NCI-H1105 treated with DMSO at 0.1 percent for 48 hours (cell line): ENCODE measurements around the gene S1PR2.
"Not testable (repeated sequence)": the region's sequence is repeated elsewhere in the genome, so short reads cannot be mapped to it uniquely, and the experiment has no call there.

Experiments
- DNase-seq: peaks from one replicate; lab custom pipeline; 2025; lab: John Stamatoyannopoulos, UW

Gene S1PR2

GRCh38 chr19:10252707-10253106 lies 21.6 kb upstream of the S1PR2 start:
- no peak for DNase-seq

GRCh38 chr19:10251792-10252694 lies 20.9 kb upstream of the S1PR2 start, which contains the start of gene MRPL4:
TSS of gene MRPL4 (plus strand) at chr19:10252214. CDS start at chr19:10252254, 40 bp downstream.
- DNase-seq, result peak; percentile 98

- no peak for DNase-seq
These were observed 15.4 kb upstream of the S1PR2 start for GRCh38 chr19:10246511-10246910.

DNA sequence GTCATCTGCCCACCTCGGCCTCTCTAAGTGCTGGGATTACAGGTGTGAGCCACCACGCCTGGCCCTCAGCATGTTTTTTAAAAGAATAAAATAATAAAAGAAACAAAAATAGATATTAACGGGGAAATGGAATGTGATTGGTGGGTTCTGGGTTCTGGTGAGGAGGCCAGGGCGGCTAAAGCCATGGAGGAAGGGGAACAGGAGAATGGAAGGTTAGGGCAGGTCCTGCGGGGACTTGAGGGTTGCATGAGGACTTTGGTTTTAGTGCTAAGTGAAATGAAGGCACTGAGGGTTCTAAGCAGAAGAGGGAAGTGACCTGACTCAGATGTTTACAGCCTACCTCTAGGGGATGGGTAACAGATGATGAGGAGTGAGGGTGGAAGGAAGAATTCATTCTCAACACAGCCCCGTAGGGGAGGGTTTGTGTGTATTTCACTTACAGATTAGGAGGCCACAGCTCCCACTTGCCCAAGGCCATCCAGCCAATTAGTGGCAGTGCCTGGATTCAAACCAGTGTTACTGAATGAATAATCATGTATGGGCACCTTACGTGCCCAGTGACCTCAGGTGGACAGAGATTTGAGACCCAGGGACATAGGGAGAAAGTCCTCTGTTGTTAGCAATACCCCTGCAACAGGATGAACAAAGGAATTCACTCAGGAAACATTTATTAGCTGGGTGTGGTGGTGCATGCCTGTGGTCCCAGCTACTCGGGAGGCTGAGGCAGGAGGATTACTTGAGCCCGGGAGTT lies 14.2 kb upstream of the S1PR2 start:
- no peak for DNase-seq

- no peak for DNase-seq
These were observed 12.5 kb upstream of the S1PR2 start for GRCh38 chr19:10243606-10244005.

- not testable (repeated sequence) for DNase-seq
These were observed 10.8 kb upstream of the S1PR2 start for GRCh38 chr19:10241826-10242449.

- DNase-seq, result peak; percentile 34
These were observed 7.1 kb upstream of the S1PR2 start for GRCh38 chr19:10238172-10238783.

DNA sequence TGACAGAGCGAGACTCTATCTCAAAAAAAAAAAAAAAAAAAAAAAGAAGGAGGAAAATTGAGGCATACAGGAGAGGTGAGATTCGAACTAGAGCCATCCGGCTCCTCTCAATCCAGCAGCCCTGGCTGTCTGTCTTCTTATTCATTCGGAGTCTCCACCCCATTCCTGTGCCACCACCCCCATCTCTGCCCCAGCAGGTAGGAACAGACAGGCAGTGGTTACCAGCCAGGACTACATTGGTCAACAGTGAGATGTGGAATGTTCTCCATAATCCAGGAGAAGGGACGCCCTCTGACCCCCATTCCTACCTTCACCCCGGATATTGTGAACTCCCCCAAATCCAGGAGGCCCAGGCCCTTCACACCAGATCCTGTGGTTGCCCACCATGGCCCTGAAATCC lies 6.6 kb upstream of the S1PR2 start:
- DNase-seq, result no peak

DNA sequence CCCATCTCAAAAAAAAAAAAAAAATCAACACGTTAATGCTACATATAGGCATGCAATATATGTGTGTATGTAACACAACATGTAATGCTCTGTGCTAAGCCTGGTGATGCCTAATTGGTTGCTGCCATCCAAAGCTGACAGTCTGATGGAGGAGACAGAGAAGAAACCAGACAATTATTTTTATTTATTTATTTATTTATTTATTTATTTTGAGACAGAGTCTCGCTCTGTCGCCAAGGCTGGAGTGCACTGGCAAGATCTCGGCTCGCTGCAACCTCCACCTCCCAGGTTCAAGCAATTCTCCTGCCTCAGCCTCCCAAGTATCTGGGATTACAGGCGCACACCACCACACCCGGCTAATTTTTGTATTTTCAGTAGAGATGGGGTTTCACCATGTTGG lies 4.3 kb upstream of the S1PR2 start:
- not testable (repeated sequence) for DNase-seq

DNA sequence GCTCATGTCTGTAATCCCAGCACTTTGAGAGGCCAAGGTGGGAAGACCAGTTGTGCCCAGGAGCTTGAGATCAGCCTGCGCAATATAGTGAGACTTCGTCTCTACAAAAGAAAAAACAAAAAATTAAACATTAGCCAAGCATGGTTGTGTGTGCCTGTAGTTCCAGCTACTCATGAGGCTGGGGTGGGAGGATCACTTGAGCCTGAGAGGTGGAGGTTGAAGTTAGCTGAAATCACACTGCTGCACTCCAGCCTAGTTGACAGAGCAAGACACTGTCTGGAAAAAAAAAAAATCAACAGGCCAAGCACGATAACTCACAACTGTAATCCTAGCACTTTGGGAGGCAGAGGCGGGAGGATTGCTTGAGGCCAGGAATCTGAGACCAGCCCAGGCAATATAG lies 3.9 kb upstream of the S1PR2 start:
- no peak for DNase-seq

DNA sequence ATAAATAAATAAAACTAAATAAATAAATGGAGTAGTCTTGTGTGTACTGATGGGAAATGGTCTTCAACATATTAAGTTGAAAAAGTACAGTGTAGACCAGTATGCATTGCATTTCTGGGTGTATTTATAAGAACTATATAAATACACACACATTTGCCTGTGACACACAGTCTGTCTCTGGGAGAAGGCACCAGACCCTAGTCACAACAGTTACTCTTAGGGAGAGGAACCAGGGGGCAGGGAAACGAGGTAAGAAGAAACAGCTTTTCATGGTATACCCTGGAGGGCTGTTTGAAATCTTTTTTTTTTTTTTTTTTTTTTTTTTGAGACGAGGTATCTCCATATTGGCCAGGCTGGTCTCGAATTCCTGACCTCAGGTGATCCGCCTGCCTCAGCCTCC lies 2.8 kb upstream of the S1PR2 start:
- no peak for DNase-seq

DNA sequence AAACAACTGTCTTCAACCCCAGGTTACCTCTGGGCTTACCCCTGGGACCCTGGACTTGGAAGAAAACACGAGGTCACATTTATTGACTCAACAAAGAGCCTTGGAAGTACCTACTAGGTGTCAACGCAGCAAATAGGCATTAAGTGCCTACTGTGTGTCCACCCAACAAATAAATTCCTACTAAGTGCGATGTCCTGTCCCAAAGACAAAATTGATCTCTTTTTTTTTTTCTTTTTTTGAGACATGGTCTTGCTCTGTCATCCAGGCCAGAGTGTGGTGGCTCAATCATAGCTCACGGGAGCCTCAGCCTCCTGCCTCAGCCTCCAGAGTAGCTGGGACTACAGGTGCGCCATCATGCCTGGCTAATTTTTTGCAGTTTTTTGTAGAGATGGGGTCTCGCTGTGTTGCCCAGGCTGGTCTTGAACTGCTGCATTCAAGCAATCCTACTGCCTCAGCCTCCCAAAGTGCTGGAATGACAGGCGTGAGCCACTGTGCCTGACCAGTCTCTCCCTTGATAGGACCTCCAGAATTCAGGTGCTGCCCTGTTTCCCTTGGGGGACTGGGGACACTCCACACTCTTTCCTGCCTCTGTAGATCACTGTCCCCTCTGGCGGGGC lies 589 bp upstream of the S1PR2 start:
- DNase-seq, result no peak

GRCh38 chr19:10230173-10230860 lies 814 bp downstream of the S1PR2 start:
- no peak for DNase-seq

- peak; percentile 4 for DNase-seq
These were observed 2.2 kb downstream of the S1PR2 start for GRCh38 chr19:10228920-10229319.

DNA sequence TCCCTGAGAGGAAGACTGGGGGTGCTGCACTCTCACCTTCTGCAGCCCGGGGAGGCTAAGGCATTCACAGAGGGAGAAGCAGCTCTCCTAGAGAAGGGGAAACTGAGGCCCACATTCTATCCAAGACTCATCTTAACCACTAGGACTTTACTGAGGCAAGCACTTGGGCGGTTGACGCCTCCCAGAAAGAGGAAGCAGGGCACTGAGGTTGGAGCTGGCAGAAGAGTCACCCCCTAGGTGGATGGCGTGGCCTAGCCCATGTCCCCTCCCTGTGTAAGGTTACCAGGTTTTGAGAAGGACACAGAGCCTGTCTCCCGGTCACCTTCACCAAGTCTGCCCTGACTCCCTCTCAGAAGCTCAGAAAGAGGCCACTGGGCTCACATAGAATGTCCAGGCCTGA lies 2.7 kb downstream of the S1PR2 start:
- no peak for DNase-seq

- DNase-seq, result no peak
These were observed 3.8 kb downstream of the S1PR2 start for GRCh38 chr19:10227026-10227971.

DNA sequence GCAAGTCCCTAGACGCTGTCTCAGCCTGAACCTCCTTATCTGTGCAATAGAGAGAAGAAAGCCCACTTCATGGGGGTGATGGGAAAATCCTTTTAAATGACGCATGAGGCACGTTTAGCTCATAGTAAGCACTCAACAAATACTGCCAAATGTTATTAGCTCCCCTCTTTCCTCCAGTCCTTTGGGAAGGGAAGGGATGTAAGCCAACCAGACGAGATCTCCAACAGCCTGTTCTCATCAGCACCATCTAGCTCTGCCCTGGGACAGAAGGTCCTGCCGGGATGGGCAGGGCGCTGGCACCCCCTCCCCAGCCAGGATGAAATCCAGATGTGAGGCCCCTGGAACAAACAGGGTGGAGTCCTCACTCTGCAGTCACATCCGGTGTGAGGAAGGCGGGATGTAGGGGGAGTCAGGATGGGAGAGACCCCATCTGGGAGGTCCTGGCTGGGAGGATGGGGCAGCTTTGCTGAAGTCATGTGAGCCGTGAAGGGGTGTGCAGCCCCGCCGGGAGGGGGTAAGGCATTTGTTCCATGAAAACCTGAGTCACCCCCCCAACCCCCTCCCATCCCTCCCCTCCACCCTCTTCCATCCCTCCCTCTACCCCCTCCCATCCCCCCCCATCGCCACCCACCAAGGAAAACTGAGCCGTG lies 4.6 kb downstream of the S1PR2 start:
- DNase-seq, result no peak

- no peak for DNase-seq
These were observed 5.1 kb downstream of the S1PR2 start for GRCh38 chr19:10226021-10226375.

GRCh38 chr19:10224337-10224736 lies 6.8 kb downstream of the S1PR2 start:
- no peak for DNase-seq
